GM20431 (cell line): ENCODE data around the gene MRPL28.
"Not testable (repeated sequence)": the region's sequence is repeated elsewhere in the genome, so short reads cannot be mapped to it uniquely, and the experiment has no call there.

Source experiments
- in situ Hi-C: fragments of 300-500 bp; cut with MseI, MboI; formaldehyde crosslinking; loops from one replicate; pipeline ENCODE4 v1.15.0; 2020; ENCODE audit warnings: low sequenced_read_pairs; ENCODE audit not compliant: unreplicated experiment

The MRPL28 gene

GRCh38 chr16:362702-362999 lies 7.7 kb downstream of the MRPL28 start:
- in situ Hi-C loops = not testable (repeated sequence)

GRCh38 chr16:361872-362701 lies 8.3 kb downstream of the MRPL28 start:
- in situ Hi-C loops = no loop called here

- in situ Hi-C loops = no loop called here
These were observed 8.9 kb downstream of the MRPL28 start for GRCh38 chr16:361341-361871.

GRCh38 chr16:360698-361336 lies 9.5 kb downstream of the MRPL28 start:
- in situ Hi-C loops = no loop called here

GRCh38 chr16:359871-360697 lies 10.3 kb downstream of the MRPL28 start:
- in situ Hi-C loops = no loop called here

GRCh38 chr16:359067-359763 lies 11.1 kb downstream of the MRPL28 start:
- in situ Hi-C loops = no loop called here

- in situ Hi-C loops = no loop called here
These were observed 13.6 kb downstream of the MRPL28 start for GRCh38 chr16:356741-357140.

- in situ Hi-C loops = no loop called here
These were observed 15.3 kb downstream of the MRPL28 start for GRCh38 chr16:354971-355461.

GRCh38 chr16:354291-354881 lies 16.0 kb downstream of the MRPL28 start:
- in situ Hi-C loops = no loop called here

- in situ Hi-C loops = no loop called here
These were observed 16.7 kb downstream of the MRPL28 start for GRCh38 chr16:353404-354290.

- in situ Hi-C loops = no loop called here
These were observed 17.6 kb downstream of the MRPL28 start, which contains the start of gene AXIN1 for GRCh38 chr16:352547-353403. Gene AXIN1 (minus strand): TSS chr16:352723. CDS start chr16:347025, 5,698 bp downstream.

GRCh38 chr16:351804-352520 lies 18.4 kb downstream of the MRPL28 start:
- in situ Hi-C loops = no loop called here

GRCh38 chr16:350203-350602 lies 20.1 kb downstream of the MRPL28 start:
- in situ Hi-C loops = no loop called here

GRCh38 chr16:349211-349610 lies 21.1 kb downstream of the MRPL28 start:
- in situ Hi-C loops = no loop called here

GRCh38 chr16:348495-348894 lies 21.8 kb downstream of the MRPL28 start:
- in situ Hi-C loops = not testable (repeated sequence)

GRCh38 chr16:347203-347602 lies 23.1 kb downstream of the MRPL28 start:
- in situ Hi-C loops = no loop called here

GRCh38 chr16:346587-346986 lies 23.8 kb downstream of the MRPL28 start:
- in situ Hi-C loops = no loop called here
